ENCODE measurements around the gene SLC25A30. TPM values are rescaled to one million over a fixed set of nuclear protein-coding genes. Genes with fewer than 3 reads are reported as not detected.
A peak's percentile ranks its signal among the peaks of the same experiment; 100 is the strongest.

The SLC25A30 gene
- total RNA-seq, 2 experiments from 2014 or later, result 23.2 to 28.6 TPM

- Histone ChIP-seq H3K27me3 (ENCODE audit: control insufficient read depth in 1 of 2, insufficient read depth in 2 of 2, low read length in 2 of 2) (no peaks in the 10 kb centered on the region), H3K4me3 (ENCODE audit: low read length) (no peak overlapping the region), H3K27ac (ENCODE audit: low read depth in 1 of 2, low read length in 2 of 2) (no peak overlapping the region), H3K4me1 (ENCODE audit: insufficient read depth, low read length) (peaks cover 42% of the 10 kb centered on the region), H3K36me3 (ENCODE audit: insufficient read depth, low read length) (peaks cover 13% of the 10 kb centered on the region), H3K9me3 (ENCODE audit: control insufficient read depth in 1 of 2, insufficient read depth in 1 of 2, low read length in 2 of 2) (no peaks in the 10 kb centered on the region)
- ChIA-PET POLR2A (interaction anchor here (1.3 to 4.6 kb wide), 3 partner anchors 18 to 50 kb away, joined by 4 to 100 read pairs (median 9); partner anchors contain the start of gene COG3), CTCF (interaction anchor here (3.4 kb wide), 1 partner anchor 44 kb away, joined by 13 read pairs; no protein-coding TSS in a partner anchor)
- no peak for TF ChIP-seq CTCF (IDR thresholded peaks at IDR 0.05)
- intact Hi-C loops (cut with DNase I, micrococcal nuclease), result loop anchor here (5.0 kb wide), 2 partner anchors 43 to 838 kb away; partner anchors contain the start of gene TSC22D1 (in 1 of the 2)
- Mint-ChIP-seq H3K27ac (peak overlapping the region; percentile 55), H3K4me1 (ENCODE audit: low read depth) (peaks cover 45% of the 10 kb centered on the region), H3K4me3 (peak overlapping the region; percentile 75), H3K36me3 (ENCODE audit: low read depth) (peaks cover 39% of the 10 kb centered on the region), H3K9me3 (no peaks in the 10 kb centered on the region), H3K27me3 (no peaks in the 10 kb centered on the region)
- ATAC-seq (ENCODE audit: poor library complexity) (no peak), DNase-seq (no peak)
Observed at GRCh38 chr13:45415112-45415511, 3.1 kb downstream of the SLC25A30 start.

GRCh38 chr13:45413826-45414307 lies 4.3 kb downstream of the SLC25A30 start:
- TF ChIP-seq CTCF (IDR thresholded peaks at IDR 0.05), result no peak
- Mint-ChIP-seq H3K27ac (no peak overlapping the region), H3K27me3 (no peaks in the 10 kb centered on the region), H3K4me3 (no peak overlapping the region), H3K4me1 (ENCODE audit: low read depth) (peaks cover 45% of the 10 kb centered on the region), H3K9me3 (no peaks in the 10 kb centered on the region), H3K36me3 (ENCODE audit: low read depth) (peaks cover 51% of the 10 kb centered on the region)
- DNase-seq, result no peak
- intact Hi-C loops (cut with DNase I, micrococcal nuclease), result no loop called here
- H3K27ac ChIP-seq (ENCODE audit: low read depth in 1 of 2, low read length in 2 of 2), result no peak overlapping the region
- ChIA-PET POLR2A (interaction anchor here (0.7 to 2.4 kb wide), 2 partner anchors 17 to 51 kb away, joined by 4 to 9 read pairs; partner anchors contain the start of gene COG3), CTCF (interaction anchor here (1.2 kb wide), 1 partner anchor 19 kb away, joined by 3 read pairs; no protein-coding TSS in a partner anchor)
- no peak overlapping the region for H3K4me3 ChIP-seq (ENCODE audit: low read length)
- H3K27me3 ChIP-seq (ENCODE audit: control insufficient read depth in 1 of 2, insufficient read depth in 2 of 2, low read length in 2 of 2), result no peaks in the 10 kb centered on the region
- no peaks in the 10 kb centered on the region for H3K9me3 ChIP-seq (ENCODE audit: control insufficient read depth in 1 of 2, insufficient read depth in 1 of 2, low read length in 2 of 2)
- no peak for ATAC-seq (ENCODE audit: poor library complexity)
- peaks cover 22% of the 10 kb centered on the region for H3K36me3 ChIP-seq (ENCODE audit: insufficient read depth, low read length)
- H3K4me1 ChIP-seq (ENCODE audit: insufficient read depth, low read length), result peaks cover 42% of the 10 kb centered on the region

- H3K4me1 Mint-ChIP-seq (ENCODE audit: low read depth), result peaks cover 49% of the 10 kb centered on the region
Observed at GRCh38 chr13:45412274-45413049, 5.7 kb downstream of the SLC25A30 start.

More at GRCh38 chr13:45412274-45413049, 5.7 kb downstream of the SLC25A30 start:
- H3K4me1 ChIP-seq (ENCODE audit: insufficient read depth, low read length), result peaks cover 36% of the 10 kb centered on the region
- Mint-ChIP-seq H3K4me3 (no peak overlapping the region), H3K36me3 (ENCODE audit: low read depth) (peaks cover 57% of the 10 kb centered on the region), H3K27ac (no peak overlapping the region), H3K27me3 (no peaks in the 10 kb centered on the region), H3K9me3 (no peaks in the 10 kb centered on the region)
- ChIA-PET CTCF (no interaction called here), POLR2A (interaction anchor here (1.5 kb wide), 1 partner anchor 14 kb away, joined by 4 read pairs; no protein-coding TSS in a partner anchor)
- no peak overlapping the region for H3K27ac ChIP-seq (ENCODE audit: low read depth in 1 of 2, low read length in 2 of 2)
- H3K27me3 ChIP-seq (ENCODE audit: control insufficient read depth in 1 of 2, insufficient read depth in 2 of 2, low read length in 2 of 2), result no peaks in the 10 kb centered on the region
- intact Hi-C loops (cut with DNase I, micrococcal nuclease), result no loop called here
- H3K36me3 ChIP-seq (ENCODE audit: insufficient read depth, low read length), result peaks cover 36% of the 10 kb centered on the region
- no peak for ATAC-seq (ENCODE audit: poor library complexity)
- DNase-seq, result no peak
- H3K9me3 ChIP-seq (ENCODE audit: control insufficient read depth in 1 of 2, insufficient read depth in 1 of 2, low read length in 2 of 2), result no peaks in the 10 kb centered on the region
- H3K4me3 ChIP-seq (ENCODE audit: low read length), result no peak overlapping the region
- TF ChIP-seq CTCF (IDR thresholded peaks at IDR 0.05), result no peak
